HG03342 (cell line): Measurements from ENCODE around the gene NKD2.

Experiments
- ATAC-seq: cut with Tn5 transposase; IDR thresholded peaks from one replicate; pipeline ENCODE4 v1.9.1; 2021; ENCODE audit warnings: mild to moderate bottlenecking, moderate library complexity; ENCODE audit not compliant: unreplicated experiment

The NKD2 gene

DNA sequence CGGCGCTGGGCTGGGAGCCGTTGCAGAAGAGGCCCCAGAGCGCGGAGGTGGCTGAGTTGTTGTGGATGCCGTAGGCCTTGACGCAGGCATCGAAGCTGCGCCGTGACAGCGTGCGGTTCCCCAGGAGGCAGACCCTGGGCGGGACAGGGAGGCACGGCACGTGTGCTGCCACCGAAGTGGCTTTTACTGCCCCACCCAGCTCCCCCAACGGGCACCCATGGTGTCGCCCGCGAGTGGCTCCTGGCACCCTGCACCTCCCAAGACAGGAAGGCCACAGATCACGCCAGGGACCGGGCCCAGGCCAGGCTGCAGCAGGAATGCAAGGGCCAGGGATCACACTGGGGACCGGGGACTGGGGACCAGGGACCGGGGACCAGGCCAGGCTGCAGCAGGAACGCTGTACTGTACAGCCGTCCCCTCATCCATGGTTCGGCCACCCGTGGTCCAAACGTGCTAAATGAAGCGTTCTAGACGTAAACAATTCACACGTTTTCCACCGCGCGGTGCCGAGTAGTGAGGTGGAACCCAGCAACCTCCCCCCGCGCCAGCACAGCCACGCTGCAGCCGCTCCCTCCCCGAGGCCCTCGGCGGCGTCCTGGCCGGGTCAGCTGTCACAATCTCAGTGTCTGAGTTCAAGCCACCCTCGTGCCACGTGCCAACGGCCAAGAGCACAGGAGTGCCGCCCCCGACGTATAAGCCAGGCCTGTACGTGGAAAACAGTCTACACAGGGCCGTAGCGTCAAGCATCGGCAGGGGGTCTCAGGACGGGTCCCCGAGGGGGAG lies 75.4 kb downstream of the NKD2 start:
- ATAC-seq, result no peak

DNA sequence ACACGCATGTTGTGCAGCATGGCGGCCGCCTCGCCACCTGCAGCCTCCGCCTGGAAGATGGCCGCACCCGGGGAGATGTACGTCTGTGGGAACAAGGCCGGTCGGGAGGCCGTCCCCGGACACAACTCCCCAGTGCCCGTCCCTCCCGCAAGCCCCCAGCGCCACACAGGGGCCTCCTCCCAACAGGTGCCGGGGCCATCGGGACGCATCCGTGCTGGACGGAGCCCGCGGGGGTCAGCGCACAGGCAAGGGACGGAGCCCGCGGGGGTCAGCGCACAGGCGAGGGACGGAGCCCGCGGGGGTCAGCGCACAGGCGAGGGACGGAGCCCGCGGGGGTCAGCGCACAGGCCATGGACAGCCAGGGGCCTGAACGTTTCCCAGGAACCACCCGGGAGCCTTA lies 76.8 kb downstream of the NKD2 start:
- no peak for ATAC-seq

DNA sequence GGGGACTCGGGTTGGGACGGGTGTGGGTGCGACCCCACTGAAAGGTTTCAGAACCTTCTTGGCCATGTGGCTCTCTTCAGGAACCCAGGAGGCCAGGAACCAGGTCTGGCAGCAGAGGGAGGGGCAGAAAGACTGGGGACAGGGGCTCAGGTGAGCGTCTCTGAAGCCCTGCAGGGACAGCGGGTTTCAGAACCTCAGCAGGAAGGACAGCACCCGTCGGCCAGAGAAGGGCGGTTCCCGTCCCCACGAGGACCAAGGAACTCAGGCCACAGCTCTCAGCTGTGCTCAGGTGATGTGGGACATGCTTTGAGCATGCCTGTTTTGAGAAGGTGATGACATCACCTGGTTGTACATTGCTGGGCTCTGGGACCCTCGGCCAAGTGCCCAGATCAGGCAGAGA lies 77.5 kb downstream of the NKD2 start:
- ATAC-seq, result no peak

DNA sequence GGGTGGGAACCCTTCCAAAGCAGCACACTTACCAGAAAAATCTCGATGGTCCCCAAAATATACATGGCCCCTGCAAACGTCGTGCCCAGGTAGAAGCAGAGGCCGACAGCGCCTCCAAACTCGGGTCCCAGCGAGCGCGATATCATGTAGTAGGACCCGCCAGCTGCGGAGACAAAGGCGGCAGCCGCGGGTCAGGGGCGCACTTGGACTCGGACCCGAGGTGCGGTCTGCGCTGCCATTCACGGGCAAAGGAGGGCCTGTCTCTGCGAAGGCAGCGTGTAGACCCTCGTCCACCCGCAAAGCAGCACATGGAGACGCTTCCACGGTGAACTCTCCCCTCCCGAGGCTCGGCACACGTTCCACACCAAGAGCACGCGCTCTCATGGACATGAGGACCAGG lies 78.3 kb downstream of the NKD2 start:
- no peak for ATAC-seq

DNA sequence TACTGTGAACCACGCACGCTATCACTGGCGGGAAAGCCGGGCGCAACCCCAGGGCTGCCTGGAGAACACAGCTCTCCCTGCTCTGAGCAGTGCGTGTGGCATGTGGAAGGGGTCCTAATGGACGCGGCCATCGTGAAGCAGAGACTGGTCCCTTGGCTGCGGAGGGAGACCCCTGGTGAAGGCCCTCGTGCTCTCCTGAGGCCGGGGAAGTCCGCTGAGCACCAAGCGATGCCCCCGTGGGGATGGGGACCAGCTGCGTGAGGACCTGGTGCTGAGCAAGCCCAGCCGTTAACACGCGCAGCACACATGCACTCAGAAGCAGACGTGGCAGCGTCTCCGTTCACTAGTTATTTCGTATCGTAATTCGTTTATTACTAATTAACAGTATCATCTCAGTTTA lies 78.8 kb downstream of the NKD2 start:
- ATAC-seq, result no peak

DNA sequence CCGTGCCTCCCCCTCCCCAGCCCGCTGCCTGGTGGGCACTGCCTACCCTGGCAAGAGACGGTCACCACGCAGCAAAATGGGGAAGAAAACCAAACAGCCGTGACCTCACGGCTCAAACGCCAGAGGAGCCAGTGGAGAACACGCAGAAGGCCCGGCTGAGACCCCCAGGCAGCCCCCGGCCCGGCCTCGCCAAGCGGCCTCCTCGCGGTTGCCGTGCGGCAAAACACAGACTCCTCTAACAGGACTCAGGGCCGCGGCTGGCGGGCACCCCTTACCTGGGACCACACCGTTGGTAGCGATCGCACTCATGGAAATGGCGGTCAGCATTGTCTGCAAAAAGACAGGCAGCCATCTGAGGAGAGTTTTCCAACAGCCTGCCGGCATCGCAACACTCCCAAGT lies 79.4 kb downstream of the NKD2 start:
- ATAC-seq, result no peak
